ENCODE data around the gene ATG4B.

GRCh38 chr2:241659150-241659739 is 21.8 kb downstream of the ATG4B start:
- TF ChIP-seq CTCF (IDR thresholded peaks at IDR 0.05; ENCODE audit: borderline replicate concordance, extremely low read depth, low read length, poor library complexity, severe bottlenecking) (peak; percentile 73), EZH2 (IDR thresholded peaks at IDR 0.05; ENCODE audit: borderline replicate concordance, low read depth, low read length, severe bottlenecking) (no peak)
